IMR-90 (cell line): ENCODE data around the gene PARD6G. TPM values are rescaled to one million over a fixed set of nuclear protein-coding genes. Genes with fewer than 3 reads are reported as not detected.

Experiments
- ATAC-seq: fragments of 200-7000 bp; cut with Tn5 transposase; 2 replicates; pipeline ENCODE4 v1.9.1; 2020; ENCODE audit warnings: low read depth, mild to moderate bottlenecking, moderate library complexity
- BruUV-seq: library from RNA; stranded (reverse); fragments of 400-500 nt; replicated peaks from 2 replicates; lab custom pipeline; 2021; lab: Mats Ljungman, UMichigan
- CTCF ChIA-PET: fragments of 300-600 bp; formaldehyde crosslinking; extraction: SDS; loops from one replicate; lab custom pipeline; 2021; ENCODE audit warnings: antibody characterized with exemption; lab: Yijun Ruan, JAX
- POLR2A ChIA-PET: fragments of 300-600 bp; sonication (Branson Sonifier 250); formaldehyde crosslinking; loops from one replicate; lab custom pipeline; 2022; ENCODE audit warnings: antibody characterized with exemption; ENCODE audit not compliant: unreplicated experiment; lab: Charles Lee
- DNase-seq: peaks from one replicate; pipeline ENCODE4 v3.0.0; 2013
- H2AFZ ChIP-seq: replicated peaks from 2 replicates; pipeline ENCODE3; 2013; ENCODE audit warnings: low read length, mild to moderate bottlenecking; ENCODE audit not compliant: poor library complexity
- H2AK5ac ChIP-seq: 2 replicates; pipeline ENCODE4 v1.6.1; 2013; ENCODE audit warnings: low read depth, low read length, inconsistent platforms
- H2AK9ac ChIP-seq: replicated peaks from 2 replicates; pipeline ENCODE3; 2013; ENCODE audit warnings: mild to moderate bottlenecking, low read depth, low read length, moderate library complexity; ENCODE audit not compliant: poor library complexity
- H2BK120ac ChIP-seq: 2 replicates; pipeline ENCODE4 v1.6.1; 2013; ENCODE audit warnings: low read depth, low read length, inconsistent platforms
- H2BK15ac ChIP-seq: 3 replicates; pipeline ENCODE4 v1.6.1; 2013; ENCODE audit warnings: low read depth, low read length, inconsistent platforms
- H2BK20ac ChIP-seq: 2 replicates; pipeline ENCODE4 v1.6.1; 2013; ENCODE audit warnings: low read depth, mild to moderate bottlenecking, inconsistent platforms, low read length, moderate library complexity
- H2BK5ac ChIP-seq: 2 replicates; pipeline ENCODE4 v1.6.1; 2013; ENCODE audit warnings: mild to moderate bottlenecking, low read depth, low read length, inconsistent platforms; ENCODE audit not compliant: poor library complexity, severe bottlenecking
- H3K14ac ChIP-seq: replicated peaks from 2 replicates; pipeline ENCODE4 v1.6.1; 2013; ENCODE audit warnings: low read depth, low read length, inconsistent platforms
- H3K18ac ChIP-seq: 2 replicates; pipeline ENCODE4 v1.6.1; 2013; ENCODE audit warnings: low read depth, low read length, control low read depth
- H3K23ac ChIP-seq: 2 replicates; pipeline ENCODE4 v1.6.1; 2013; ENCODE audit warnings: low read depth, low read length, inconsistent platforms
- H3K27ac ChIP-seq: 2 replicates; pipeline ENCODE4 v1.5.1; 2013; ENCODE audit warnings: mild to moderate bottlenecking, control low read depth, low read length; ENCODE audit not compliant: insufficient read depth
- H3K27me3 ChIP-seq: 2 replicates; pipeline ENCODE4 v1.6.1; 2013; ENCODE audit warnings: low read length; ENCODE audit not compliant: control insufficient read depth, insufficient read depth
- H3K36me3 ChIP-seq: 2 replicates; pipeline ENCODE4 v1.6.1; 2013; ENCODE audit warnings: low read length, mixed read lengths; ENCODE audit not compliant: control insufficient read depth, insufficient read depth
- H3K4ac ChIP-seq: 2 replicates; pipeline ENCODE4 v1.6.1; 2013; ENCODE audit warnings: low read depth, low read length, inconsistent platforms
- H3K4me1 ChIP-seq: 2 replicates; pipeline ENCODE4 v1.6.1; 2013; ENCODE audit warnings: low read length, mixed read lengths; ENCODE audit not compliant: control insufficient read depth, insufficient read depth
- H3K4me2 ChIP-seq: 2 replicates; pipeline ENCODE4 v1.6.1; 2013; ENCODE audit warnings: low read depth, mild to moderate bottlenecking, control low read depth, low read length, moderate library complexity
- H3K4me3 ChIP-seq: 2 replicates; pipeline ENCODE4 v1.5.1; 2013; ENCODE audit warnings: low read depth, mild to moderate bottlenecking, control low read depth, low read length, moderate library complexity; ENCODE audit not compliant: insufficient read depth
- H3K56ac ChIP-seq: 2 replicates; pipeline ENCODE4 v1.6.1; 2013; ENCODE audit warnings: low read length, inconsistent platforms; ENCODE audit not compliant: insufficient read depth; ENCODE audit errors: extremely low read depth
- H3K79me1 ChIP-seq, 2 experiments: 2 replicates each; pipeline ENCODE4 v1.6.1; 2013; ENCODE audit warnings: low read length in 2 of 2, inconsistent platforms in 1 of 2, low read depth in 1 of 2
- H3K9ac ChIP-seq: 2 replicates; pipeline ENCODE4 v1.6.1; 2013; ENCODE audit warnings: low read depth, low read length, control low read depth
- H3K9me1 ChIP-seq: 2 replicates; pipeline ENCODE4 v1.6.1; 2013; ENCODE audit warnings: low read length, inconsistent platforms; ENCODE audit not compliant: insufficient read depth
- H3K9me3 ChIP-seq: 2 replicates; pipeline ENCODE4 v1.6.1; 2013; ENCODE audit warnings: low read length; ENCODE audit not compliant: control insufficient read depth, insufficient read depth
- H4K20me1 ChIP-seq: 2 replicates; pipeline ENCODE4 v1.6.1; 2013; ENCODE audit warnings: low read length, inconsistent platforms; ENCODE audit not compliant: insufficient read depth
- H4K5ac ChIP-seq: 2 replicates; pipeline ENCODE4 v1.6.1; 2013; ENCODE audit warnings: mild to moderate bottlenecking, low read depth, low read length, control low read depth
- H4K8ac ChIP-seq, 2 experiments: 2 replicates each; pipeline ENCODE4 v1.6.1; 2013; ENCODE audit warnings: low read depth in 2 of 2, low read length in 2 of 2, control low read depth in 1 of 2, inconsistent platforms in 1 of 2
- H4K91ac ChIP-seq: 2 replicates; pipeline ENCODE4 v1.6.1; 2013; ENCODE audit warnings: low read depth, low read length, inconsistent platforms; ENCODE audit not compliant: insufficient read depth
- BHLHE40 ChIP-seq: fragments of 150-350 bp; IDR thresholded peaks from 2 replicates; pipeline ENCODE4 v1.6.1; 2016; ENCODE audit warnings: mild to moderate bottlenecking, low read depth, low read length
- CEBPB ChIP-seq: IDR thresholded peaks from 2 replicates; pipeline ENCODE4 v1.6.1; 2012; ENCODE audit warnings: low read depth, low read length, improper control_type of control experiment
- CHD1 ChIP-seq: IDR thresholded peaks from 2 replicates; pipeline ENCODE4 v1.6.1; 2012; ENCODE audit warnings: low read depth, low read length, improper control_type of control experiment
- MAFK ChIP-seq: IDR thresholded peaks from 2 replicates; pipeline ENCODE4 v1.6.1; 2012; ENCODE audit warnings: low read depth, low read length, improper control_type of control experiment
- MAZ ChIP-seq: IDR thresholded peaks from 2 replicates; pipeline ENCODE4 v1.6.1; 2012; ENCODE audit warnings: low read depth, mild to moderate bottlenecking, low read length, improper control_type of control experiment, moderate library complexity, borderline replicate concordance
- MXI1 ChIP-seq: IDR thresholded peaks from 2 replicates; pipeline ENCODE4 v1.6.1; 2012; ENCODE audit warnings: low read depth, mild to moderate bottlenecking, low read length, moderate library complexity, borderline replicate concordance
- NFE2L2 ChIP-seq: fragments of 150-350 bp; IDR thresholded peaks from 2 replicates; pipeline ENCODE4 v1.6.1; 2016; ENCODE audit warnings: low read depth, mild to moderate bottlenecking, low read length
- POLR2A ChIP-seq: IDR thresholded peaks from 2 replicates; pipeline ENCODE4 v1.6.1; 2012; ENCODE audit warnings: mild to moderate bottlenecking, low read depth, low read length
- RAD21 ChIP-seq: IDR thresholded peaks from 2 replicates; pipeline ENCODE4 v1.6.1; 2012; ENCODE audit warnings: low read length, improper control_type of control experiment
- RCOR1 ChIP-seq: IDR thresholded peaks from 2 replicates; pipeline ENCODE4 v1.6.1; 2012; ENCODE audit warnings: mild to moderate bottlenecking, low read length, improper control_type of control experiment; ENCODE audit not compliant: insufficient replicate concordance
- RFX5 ChIP-seq: IDR thresholded peaks from 2 replicates; pipeline ENCODE4 v1.8.0; 2012; ENCODE audit warnings: low read depth, mild to moderate bottlenecking, low read length, moderate library complexity
- SMC3 ChIP-seq: fragments of 150-350 bp; IDR thresholded peaks from 2 replicates; pipeline ENCODE4 v1.6.1; 2016; ENCODE audit warnings: low read depth, mild to moderate bottlenecking, antibody characterized with exemption, low read length, moderate library complexity
- WGBS, 2 experiments: methylation state at CpG; one replicate each; pipeline versions ENCODE4 v1.1.5 to v1.1.7; 2013; ENCODE audit warnings: missing lambda C conversion rate in 2 of 2; ENCODE audit not compliant: insufficient read length in 1 of 2; ENCODE audit errors: extremely low coverage in 2 of 2; 5-methylcytosine and 5-hydroxymethylcytosine counted together
- dilution Hi-C: fragments of 300-500 bp; cut with HindIII; formaldehyde crosslinking; loops from one replicate; pipeline ENCODE4 v1.14.3; 2018; ENCODE audit warnings: low sequenced_read_pairs; ENCODE audit not compliant: unreplicated experiment
- in situ Hi-C: fragments of 300-500 bp; cut with MboI; formaldehyde crosslinking; loops from 3 replicates; pipeline ENCODE4 v1.14.3; 2019; ENCODE audit warnings: low sequenced_read_pairs, inconsistent platforms, mixed read lengths
- intact Hi-C: fragments of 100-400 bp; cut with micrococcal nuclease; formaldehyde crosslinking; loops from 2 replicates; pipeline ENCODE4 v1.10.0; 2022
- polyA plus RNA-seq, 3 experiments: library from polyadenylated mRNA; depleted of rRNA; stranded (reverse); fragments of >200 nt; gene quantifications; 2 replicates each; pipeline ENCODE4 v1.2.3, GENCODE V29; 2012; ENCODE audit warnings: low replicate concordance in 1 of 3
- total RNA-seq: library from RNA; depleted of rRNA; stranded (reverse); fragments of >200 nt; gene quantifications from 2 replicates; pipeline ENCODE4 v1.2.3, GENCODE V29; 2012
- TF ChIP-seq, protein P1 (sequence below): conservative IDR thresholded peaks from 2 replicates; pipeline ENCODE4 v1.5.1; 2012; ENCODE audit warnings: mild to moderate bottlenecking, low read depth, low read length, improper control_type of control experiment
- TF ChIP-seq, protein P2 (sequence below): fragments of 150-350 bp; IDR thresholded peaks from 2 replicates; pipeline ENCODE4 v1.6.1; 2017; ENCODE audit warnings: mild to moderate bottlenecking, antibody characterized with exemption, low read length, low read depth
- TF ChIP-seq, protein P3 (sequence below): fragments of 150-350 bp; IDR thresholded peaks from 2 replicates; pipeline ENCODE4 v1.6.1; 2016; ENCODE audit warnings: low read depth, mild to moderate bottlenecking, low read length, moderate library complexity, borderline replicate concordance

The PARD6G gene
- total and polyA plus RNA-seq, 2 of the 4 experiments (the other 2 are of a cell fraction): 2.5 to 4.6 TPM

DNA sequence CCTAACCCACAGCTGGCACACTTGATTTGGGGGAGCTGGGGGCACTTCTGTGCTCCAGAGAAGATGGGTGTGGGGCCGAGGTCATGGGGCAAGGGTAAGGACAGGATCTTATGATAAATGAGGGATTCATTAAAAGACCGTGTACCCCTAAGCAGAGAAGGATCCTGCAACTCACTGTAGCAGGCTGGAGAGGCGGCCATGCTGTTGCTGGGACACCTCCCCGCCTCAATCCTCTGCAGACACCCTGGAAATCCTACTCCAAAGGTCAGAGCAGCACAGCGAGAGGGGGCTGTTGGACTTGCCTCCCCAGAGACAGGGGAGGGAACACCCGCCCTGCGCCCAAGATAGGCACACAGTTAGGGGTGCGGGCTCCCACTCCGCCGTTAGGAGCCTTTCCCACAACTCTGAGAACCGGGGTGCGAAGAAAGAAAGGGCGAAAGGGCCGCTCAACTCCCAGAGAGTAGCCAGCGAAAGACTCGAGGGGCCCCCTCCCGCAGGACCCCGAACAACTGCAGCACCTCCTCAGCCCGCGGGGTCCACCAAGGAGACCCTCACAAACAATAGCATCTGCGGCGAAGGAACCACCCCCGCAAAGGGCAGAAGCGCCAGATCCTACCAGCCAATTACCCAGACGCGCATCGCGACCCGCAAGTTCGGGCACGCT is 1.4 kb downstream of the PARD6G start:
- H3K56ac ChIP-seq: no peak overlapping the region
- H3K9me1 ChIP-seq: no peaks in the 10 kb centered on the region
- H3K9me3 ChIP-seq: no peaks in the 10 kb centered on the region
- H3K36me3 ChIP-seq: no peaks in the 10 kb centered on the region
- H2BK15ac ChIP-seq: no peak overlapping the region
- H2AK9ac ChIP-seq: peak overlapping the region; percentile 66
- peaks cover 6% of the 10 kb centered on the region; the same call in 1 of the 2 replicates for H4K20me1 ChIP-seq
- H2BK20ac ChIP-seq: no peak overlapping the region
- no peak overlapping the region for H3K27ac ChIP-seq
- H3K9ac ChIP-seq: peak overlapping the region; percentile 37; the same call in 1 of the 2 replicates
- ATAC-seq: no peak; the same call in 1 of the 2 replicates
- peak overlapping the region; percentile 56 for H3K4me2 ChIP-seq
- peak overlapping the region in 1 of 2 experiments; percentile 29; a peak in 1 of 4 replicates for H4K8ac ChIP-seq
- no peak overlapping the region for H3K14ac ChIP-seq
- peaks cover 2% of the 10 kb centered on the region; the same call in 1 of the 2 replicates for H3K4me1 ChIP-seq
- H3K79me1 ChIP-seq: peaks cover 0 to 36% of the 10 kb centered on the region in 2 experiments; a peak in 1 of 4 replicates
- H4K5ac ChIP-seq: no peak overlapping the region
- no peak overlapping the region for H2BK5ac ChIP-seq
- BruUV-seq: no TSS peak
- no peak overlapping the region for H2BK120ac ChIP-seq
- no peak overlapping the region for H4K91ac ChIP-seq
- H3K27me3 ChIP-seq: no peaks in the 10 kb centered on the region
- in situ Hi-C loops (no loop called here), intact Hi-C loops (no loop called here), dilution Hi-C loops (no loop called here)
- no peak overlapping the region; the same call in 1 of the 2 replicates for H3K23ac ChIP-seq
- H3K18ac ChIP-seq: no peak overlapping the region
- H2AFZ ChIP-seq: peak overlapping the region; percentile 90
- H3K4ac ChIP-seq: peak overlapping the region; percentile 35
- WGBS, 2 experiments: 5% methylated on average over 4 of the region's 31 CpGs; no CpG with 5 or more reads in 1 of the 2 experiments
- ChIA-PET CTCF (interaction anchor here (1.4 kb wide), 1 partner anchor 75 kb away, joined by 3 read pairs; no protein-coding TSS in a partner anchor), POLR2A (no interaction called here)
- H3K4me3 ChIP-seq: peak overlapping the region; percentile 47
- DNase-seq: no peak
- 0 out of 2 replicates have a peak overlapping the region, but pooled peaks have one; percentile 14 for H2AK5ac ChIP-seq
- TF ChIP-seq, protein P1, sequence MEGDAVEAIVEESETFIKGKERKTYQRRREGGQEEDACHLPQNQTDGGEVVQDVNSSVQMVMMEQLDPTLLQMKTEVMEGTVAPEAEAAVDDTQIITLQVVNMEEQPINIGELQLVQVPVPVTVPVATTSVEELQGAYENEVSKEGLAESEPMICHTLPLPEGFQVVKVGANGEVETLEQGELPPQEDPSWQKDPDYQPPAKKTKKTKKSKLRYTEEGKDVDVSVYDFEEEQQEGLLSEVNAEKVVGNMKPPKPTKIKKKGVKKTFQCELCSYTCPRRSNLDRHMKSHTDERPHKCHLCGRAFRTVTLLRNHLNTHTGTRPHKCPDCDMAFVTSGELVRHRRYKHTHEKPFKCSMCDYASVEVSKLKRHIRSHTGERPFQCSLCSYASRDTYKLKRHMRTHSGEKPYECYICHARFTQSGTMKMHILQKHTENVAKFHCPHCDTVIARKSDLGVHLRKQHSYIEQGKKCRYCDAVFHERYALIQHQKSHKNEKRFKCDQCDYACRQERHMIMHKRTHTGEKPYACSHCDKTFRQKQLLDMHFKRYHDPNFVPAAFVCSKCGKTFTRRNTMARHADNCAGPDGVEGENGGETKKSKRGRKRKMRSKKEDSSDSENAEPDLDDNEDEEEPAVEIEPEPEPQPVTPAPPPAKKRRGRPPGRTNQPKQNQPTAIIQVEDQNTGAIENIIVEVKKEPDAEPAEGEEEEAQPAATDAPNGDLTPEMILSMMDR: no peak
- TF ChIP-seq SMC3 (no peak), CEBPB (no peak), POLR2A (no peak), MXI1 (no peak), RFX5 (no peak), MAZ (no peak), RCOR1 (no peak), CHD1 (no peak), RAD21 (no peak), BHLHE40 (no peak), NFE2L2 (no peak), MAFK (no peak)
- TF ChIP-seq, protein P2, sequence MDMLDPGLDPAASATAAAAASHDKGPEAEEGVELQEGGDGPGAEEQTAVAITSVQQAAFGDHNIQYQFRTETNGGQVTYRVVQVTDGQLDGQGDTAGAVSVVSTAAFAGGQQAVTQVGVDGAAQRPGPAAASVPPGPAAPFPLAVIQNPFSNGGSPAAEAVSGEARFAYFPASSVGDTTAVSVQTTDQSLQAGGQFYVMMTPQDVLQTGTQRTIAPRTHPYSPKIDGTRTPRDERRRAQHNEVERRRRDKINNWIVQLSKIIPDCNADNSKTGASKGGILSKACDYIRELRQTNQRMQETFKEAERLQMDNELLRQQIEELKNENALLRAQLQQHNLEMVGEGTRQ: no peak
- TF ChIP-seq, protein P3, sequence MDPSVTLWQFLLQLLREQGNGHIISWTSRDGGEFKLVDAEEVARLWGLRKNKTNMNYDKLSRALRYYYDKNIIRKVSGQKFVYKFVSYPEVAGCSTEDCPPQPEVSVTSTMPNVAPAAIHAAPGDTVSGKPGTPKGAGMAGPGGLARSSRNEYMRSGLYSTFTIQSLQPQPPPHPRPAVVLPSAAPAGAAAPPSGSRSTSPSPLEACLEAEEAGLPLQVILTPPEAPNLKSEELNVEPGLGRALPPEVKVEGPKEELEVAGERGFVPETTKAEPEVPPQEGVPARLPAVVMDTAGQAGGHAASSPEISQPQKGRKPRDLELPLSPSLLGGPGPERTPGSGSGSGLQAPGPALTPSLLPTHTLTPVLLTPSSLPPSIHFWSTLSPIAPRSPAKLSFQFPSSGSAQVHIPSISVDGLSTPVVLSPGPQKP: no peak
